A673 (cell line): ENCODE results near the gene KLF12.

Experiments used
- CTCF ChIP-seq: fragments of 300-800, 200-600 bp; sonication (generic); conservative IDR thresholded peaks from 2 replicates; pipeline ENCODE4 v1.5.1; 2017; ENCODE audit warnings: low read depth, mild to moderate bottlenecking, antibody characterized with exemption, low read length, moderate library complexity, mixed read lengths
- EZH2 ChIP-seq: fragments of 200-600 bp; sonication (generic); IDR thresholded peaks from 2 replicates; pipeline ENCODE4 v1.6.1; 2017; ENCODE audit warnings: borderline replicate concordance, low read depth, mild to moderate bottlenecking, mixed read lengths, antibody characterized with exemption, low read length; ENCODE audit not compliant: poor library complexity, severe bottlenecking

- TF ChIP-seq CTCF (no peak), EZH2 (no peak)
These were observed 5.9 kb downstream of the KLF12 start for GRCh38 chr13:74128156-74128767.
